Posterior vena cava (tissue), 2 donors: Measurements from ENCODE around the gene NXPH3. TPM values are rescaled to one million over a fixed set of nuclear protein-coding genes. Genes with fewer than 3 reads are reported as not detected.
"Not testable (repeated sequence)": the region's sequence is repeated elsewhere in the genome, so short reads cannot be mapped to it uniquely, and the experiment has no call there.

Experiments
- DNase-seq: peaks from one replicate; pipeline ENCODE4 v3.0.0-alpha.2; 2020; ENCODE audit warnings: low spot score
- intact Hi-C, 2 donors: fragments of 100-400 bp; cut with DNase I; formaldehyde crosslinking; loops; one replicate each; pipeline versions ENCODE4 v1.14.1 to v1.14.2; 2022 to 2023
- total RNA-seq, 2 donors: library from RNA; stranded (reverse); fragmentation: NEBNext Ultra II Directional; extraction: Animal tissue kit (Norgen Biotek cat#: 25700); gene quantifications; one replicate each; pipeline ENCODE4 v1.2.1, GENCODE V29; 2021
- donor health status: DM: yes; HTN: yes; CAD: no.
- donor health status: DM: yes; HTN: yes; CAD: no.

NXPH3 gene
- total RNA-seq, 2 donors from 2014 or later = 34.8 to 57.1 TPM

DNA sequence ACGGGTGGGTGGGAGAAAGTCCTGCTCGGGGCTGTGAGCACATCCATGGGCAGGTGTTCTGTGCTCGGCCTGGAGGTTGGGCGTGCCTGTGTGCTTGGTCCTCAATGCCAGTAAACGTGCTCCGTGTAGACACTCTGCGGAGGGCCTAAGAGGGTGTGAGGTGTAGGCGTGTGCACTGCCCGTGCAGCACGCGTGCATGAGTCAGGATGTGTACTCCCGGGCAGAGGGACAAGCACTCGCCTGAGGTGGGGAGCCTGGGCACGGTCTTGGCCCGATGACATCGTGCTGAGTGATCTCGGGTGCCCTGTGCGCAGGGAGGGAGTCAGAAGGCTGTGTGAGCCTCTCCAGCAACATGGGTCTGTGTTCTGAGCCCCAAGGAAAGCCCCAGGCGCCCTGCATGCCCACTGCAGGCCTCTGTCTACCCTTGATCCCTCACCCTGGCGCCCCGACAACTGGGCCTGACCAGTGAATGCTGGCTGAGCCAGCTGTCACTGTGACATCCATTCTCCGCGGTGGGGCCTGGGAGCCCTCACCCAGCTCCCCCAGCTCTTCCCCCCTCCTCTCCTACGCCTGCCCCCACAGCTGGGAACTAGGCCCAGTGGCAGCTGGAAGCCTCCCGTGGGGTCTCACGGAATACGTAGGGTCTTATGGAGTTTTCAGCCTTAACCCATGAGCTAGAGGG lies 23.5 kb upstream of the NXPH3 start:
- DNase-seq = no peak
- intact Hi-C loops = loop anchor here (5.0 to 10.0 kb wide), 3 partner anchors 115 to 443 kb away; partner anchors contain the start of gene DLX3 (in 1 of the 2)

- intact Hi-C loops = loop anchor here (5.0 to 10.0 kb wide), 3 partner anchors 117 to 441 kb away; partner anchors contain the start of gene DLX3 (in 1 of the 2)
- no peak for DNase-seq
These were observed 21.9 kb upstream of the NXPH3 start for GRCh38 chr17:49553676-49554335.

- no peak for DNase-seq
These were observed 20.8 kb upstream of the NXPH3 start for GRCh38 chr17:49554694-49555494.

GRCh38 chr17:49555495-49556222 lies 20.0 kb upstream of the NXPH3 start:
- intact Hi-C loops = loop anchor here (5.0 to 10.0 kb wide), 3 partner anchors 58 to 439 kb away; partner anchors contain the start of genes NGFR (in 2 of the 2) and DLX3 (in 1 of the 2)
- no peak for DNase-seq

More at GRCh38 chr17:49554694-49555494, 20.8 kb upstream of the NXPH3 start:
- intact Hi-C loops = loop anchor here (5.0 to 10.0 kb wide), 4 partner anchors 58 to 440 kb away; partner anchors contain the start of genes NGFR (in 2 of the 2) and DLX3 (in 1 of the 2)

DNA sequence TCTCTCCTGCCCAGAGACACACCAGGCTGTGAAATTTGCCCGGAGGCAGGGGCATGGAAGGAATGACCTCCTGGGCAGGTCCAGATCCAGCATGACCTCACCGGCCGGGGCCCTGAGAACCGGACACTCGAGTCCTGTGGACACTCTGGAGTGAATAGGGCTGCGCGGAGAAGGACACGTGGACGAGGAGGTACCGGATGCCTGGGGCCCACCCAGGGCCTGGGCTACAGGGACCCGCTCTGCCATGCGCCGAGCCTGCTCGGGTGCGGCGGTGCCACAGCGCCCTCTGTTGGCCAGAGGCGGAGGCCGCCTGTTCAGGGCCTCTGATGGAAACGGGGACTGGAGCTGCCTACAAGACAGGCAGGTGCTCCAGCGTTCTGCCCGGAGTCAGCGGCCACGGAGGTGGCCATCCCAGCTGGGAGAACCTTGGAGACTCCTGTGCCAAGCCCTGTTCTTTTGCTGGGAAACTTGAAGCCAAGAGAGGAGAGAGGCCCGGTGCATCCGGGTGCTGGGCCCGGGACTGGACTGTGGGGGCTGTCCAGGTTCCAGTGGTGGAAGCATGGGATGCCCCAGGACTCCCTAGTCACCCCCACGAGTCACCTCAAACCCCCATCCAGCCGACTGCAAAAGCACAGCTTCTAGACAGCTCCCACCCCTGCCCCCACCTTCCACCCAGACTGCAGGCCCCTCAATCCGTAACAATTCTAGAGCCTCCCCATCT lies 19.3 kb upstream of the NXPH3 start:
- intact Hi-C loops = loop anchor here (5.0 to 10.0 kb wide), 3 partner anchors 59 to 438 kb away; partner anchors contain the start of genes NGFR (in 2 of the 2) and DLX3 (in 1 of the 2)
- DNase-seq = peak; percentile 93

DNA sequence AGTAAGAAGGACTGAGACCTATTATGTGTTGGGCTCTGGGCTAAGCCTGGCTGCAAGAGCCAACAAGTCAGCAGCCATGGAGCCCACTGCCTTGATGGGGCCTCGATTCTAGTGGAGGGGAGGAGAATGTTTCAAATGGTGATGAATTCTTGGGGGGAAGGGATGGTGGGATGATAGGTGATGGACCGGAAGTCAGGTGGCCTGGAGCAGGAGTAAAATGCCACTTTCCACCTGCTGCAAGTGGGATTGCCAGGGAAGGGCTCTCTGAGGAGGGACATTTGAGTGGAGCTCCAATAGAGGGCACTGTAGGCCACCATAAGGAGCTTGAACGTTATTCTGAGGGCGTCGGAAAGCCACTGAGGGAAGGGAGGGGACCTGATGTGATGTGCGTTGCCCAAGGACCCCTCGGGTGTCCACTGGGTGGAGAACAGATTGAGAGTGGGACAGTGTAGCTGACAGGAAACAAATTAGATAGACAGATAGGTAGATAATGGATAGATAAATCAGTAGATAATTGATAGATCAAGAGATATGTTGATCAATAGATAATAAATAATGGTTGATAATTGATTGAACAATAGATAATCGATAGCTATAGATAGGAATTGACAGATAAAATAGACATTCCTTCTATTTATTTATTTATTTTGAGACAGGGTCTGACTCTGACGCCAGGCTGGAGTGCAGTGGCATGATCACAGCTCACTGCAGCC lies 18.2 kb upstream of the NXPH3 start:
- intact Hi-C loops = loop anchor here (5.0 to 10.0 kb wide), 3 partner anchors 60 to 437 kb away; partner anchors contain the start of genes NGFR (in 2 of the 2) and DLX3 (in 1 of the 2)
- DNase-seq = no peak

GRCh38 chr17:49564638-49565037 lies 11.0 kb upstream of the NXPH3 start:
- intact Hi-C loops = loop anchor here in 1 of 2 donors (5.0 to 10.0 kb wide), 2 partner anchors 288 to 430 kb away; partner anchors contain the start of gene DLX3
- DNase-seq = no peak

DNA sequence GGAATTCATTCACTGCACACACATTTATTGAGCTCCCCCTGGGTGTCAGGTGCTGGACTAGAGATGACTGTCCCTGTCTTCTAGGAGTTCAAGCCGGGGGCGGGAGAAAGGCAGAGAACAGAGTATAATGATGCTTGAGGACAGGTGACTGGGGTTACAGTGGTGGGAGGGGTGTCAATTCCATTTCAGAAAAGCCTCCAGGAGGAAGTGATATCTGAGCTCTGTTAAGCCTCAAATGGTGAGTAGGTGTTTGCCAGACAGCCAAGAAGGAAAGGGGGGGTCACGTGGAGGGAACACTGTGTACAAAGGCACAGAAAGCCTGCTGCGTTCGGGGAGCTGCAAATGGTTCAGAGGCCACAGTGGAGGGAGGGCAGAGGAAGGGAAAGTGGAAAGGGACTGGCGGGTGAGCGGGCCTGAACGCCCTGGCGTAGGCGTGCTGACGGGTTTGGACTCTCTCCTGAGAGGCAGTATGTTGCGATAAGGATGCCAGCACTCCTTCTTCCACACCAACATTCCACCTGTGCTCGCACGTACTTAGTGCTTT lies 9.7 kb upstream of the NXPH3 start:
- peak; percentile 82 for DNase-seq
- intact Hi-C loops = loop anchor here in 1 of 2 donors (5.0 to 10.0 kb wide), 2 partner anchors 286 to 429 kb away; partner anchors contain the start of gene DLX3

DNA sequence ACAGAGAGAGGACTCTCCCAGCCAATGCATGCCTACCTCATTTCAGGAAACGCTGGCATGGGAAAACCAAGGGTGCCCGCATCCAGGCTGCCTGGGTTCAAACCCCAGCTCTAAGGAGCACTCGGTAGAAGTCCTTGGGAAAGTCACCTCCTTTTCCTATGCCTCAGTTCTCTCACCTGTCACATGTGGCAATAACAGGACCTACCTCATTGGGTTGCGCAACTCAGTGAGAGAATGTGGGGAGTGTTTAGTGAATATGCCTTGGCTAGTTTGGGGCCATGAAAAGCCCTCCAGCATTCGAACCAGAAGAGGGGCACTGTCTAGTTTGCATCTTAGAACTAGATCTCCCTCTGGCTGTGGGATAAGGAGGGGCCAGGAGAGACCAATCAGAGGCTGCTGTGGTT lies 9.0 kb upstream of the NXPH3 start:
- intact Hi-C loops = loop anchor here in 1 of 2 donors (5.0 to 10.0 kb wide), 2 partner anchors 286 to 428 kb away; partner anchors contain the start of gene DLX3
- DNase-seq = peak; percentile 11

DNA sequence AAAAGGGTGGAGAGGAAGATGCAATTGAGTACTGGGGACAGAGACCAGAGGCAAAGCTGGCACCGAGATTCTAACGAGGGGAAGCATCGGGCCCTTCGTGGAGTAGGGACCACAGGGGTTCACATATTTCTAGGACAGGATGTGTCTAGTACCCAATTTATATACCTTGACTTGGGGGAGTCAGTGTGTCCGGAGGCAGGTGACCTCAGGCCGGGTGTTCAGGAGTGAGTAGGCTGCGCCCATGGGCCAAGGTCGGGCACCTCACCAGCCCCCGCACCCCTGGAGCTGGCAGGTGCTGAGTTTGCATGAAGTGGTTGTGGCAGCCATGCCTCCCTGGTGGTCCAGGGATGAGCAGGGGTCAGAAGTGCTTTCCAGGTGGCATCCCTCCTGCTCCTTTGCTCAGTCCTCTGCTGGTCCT lies 8.6 kb upstream of the NXPH3 start:
- intact Hi-C loops = loop anchor here in 1 of 2 donors (5.0 to 10.0 kb wide), 2 partner anchors 285 to 428 kb away; partner anchors contain the start of gene DLX3
- no peak for DNase-seq

DNA sequence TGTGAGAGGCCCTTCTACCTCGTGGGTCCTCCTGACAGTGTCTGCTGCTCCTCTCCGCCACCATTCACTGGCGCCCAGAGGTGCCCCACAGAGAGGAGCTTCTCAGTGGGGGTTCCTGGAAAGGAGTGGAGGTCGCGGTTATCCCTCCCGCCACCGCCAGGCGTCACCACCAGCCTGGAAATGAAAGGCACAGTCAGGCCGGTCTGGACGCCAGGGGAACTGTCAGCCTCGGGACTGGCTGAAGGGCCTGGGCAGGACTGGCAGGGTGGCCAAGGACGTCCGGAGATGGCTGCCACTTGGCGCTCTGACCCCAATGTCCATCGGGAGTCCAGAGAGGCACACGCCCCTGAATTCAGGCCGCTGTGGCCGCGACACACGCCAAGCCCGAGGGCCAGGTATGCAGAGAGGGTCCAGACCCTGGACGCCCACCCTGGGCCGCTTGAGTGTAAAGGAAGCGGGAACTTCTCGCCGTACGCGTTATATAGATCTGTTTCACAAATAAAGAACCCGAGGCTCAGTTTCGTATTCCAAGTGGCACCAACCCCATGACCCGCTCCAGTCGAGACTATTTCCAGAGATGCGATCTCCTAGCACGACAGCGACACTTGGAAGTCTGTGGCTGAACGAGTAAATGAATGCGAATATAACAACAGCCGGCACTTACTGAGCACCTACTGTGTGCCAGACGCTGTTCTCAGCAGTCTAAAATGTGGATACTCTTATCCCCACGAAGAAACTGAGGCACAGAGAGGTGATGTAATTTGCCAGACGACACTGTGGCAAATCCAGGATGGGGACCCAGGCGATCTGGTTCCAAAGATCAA lies 7.6 kb upstream of the NXPH3 start:
- intact Hi-C loops = loop anchor here in 1 of 2 donors (5.0 to 10.0 kb wide), 2 partner anchors 284 to 427 kb away; partner anchors contain the start of gene DLX3
- peak; percentile 97 for DNase-seq

DNA sequence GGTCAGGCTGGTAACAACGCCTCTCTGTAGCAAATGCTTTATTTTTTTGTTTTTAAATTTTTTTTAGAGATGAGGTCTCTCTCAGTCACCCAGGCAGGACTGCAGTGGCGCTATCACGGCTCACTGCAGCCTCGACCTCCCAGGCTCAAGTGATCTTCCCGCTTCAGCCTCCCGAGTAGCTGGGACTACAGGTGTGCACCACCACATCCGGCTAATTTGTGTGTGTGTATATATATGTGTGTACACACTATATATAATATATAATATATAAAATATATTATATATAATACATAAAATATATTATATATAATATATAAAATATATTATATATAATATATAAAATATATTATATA lies 7.0 kb upstream of the NXPH3 start:
- intact Hi-C loops = loop anchor here in 1 of 2 donors (5.0 to 10.0 kb wide), 2 partner anchors 284 to 426 kb away; partner anchors contain the start of gene DLX3
- DNase-seq = not testable (repeated sequence)

DNA sequence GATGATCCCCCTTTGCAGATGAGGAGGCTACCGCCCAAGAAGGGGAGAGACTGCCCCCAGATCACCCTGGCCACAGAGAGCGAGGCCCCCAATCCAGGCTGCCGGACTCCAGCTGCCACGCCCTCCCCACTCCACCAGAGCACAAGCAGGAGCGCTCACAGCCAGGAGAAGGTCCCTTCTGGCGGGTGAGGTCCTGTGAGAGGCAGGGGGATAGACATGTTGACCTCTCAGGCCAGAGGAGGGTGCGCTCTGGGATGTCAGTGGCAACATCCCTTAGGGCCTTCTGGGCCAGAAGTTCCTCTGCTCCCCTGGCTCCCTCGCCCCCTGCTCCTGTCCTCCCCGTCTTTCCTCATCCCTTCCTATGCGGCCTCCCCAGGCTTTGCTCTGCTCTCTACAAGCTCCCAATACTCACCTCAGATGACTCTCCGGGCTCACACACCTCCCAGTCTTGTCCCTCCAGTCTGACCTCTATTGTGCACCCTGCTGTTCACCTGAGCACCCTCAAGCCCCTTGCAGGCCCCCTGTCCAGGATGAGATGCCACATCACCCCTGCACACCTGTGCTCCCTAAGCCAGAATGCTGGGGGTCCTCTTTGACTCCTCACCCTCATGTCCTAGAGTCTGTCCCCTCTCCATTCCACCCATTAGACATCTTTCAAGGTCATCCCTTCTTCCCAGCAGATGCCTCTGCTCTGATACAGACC lies 5.0 kb upstream of the NXPH3 start:
- intact Hi-C loops = loop anchor here (2.0 to 10.0 kb wide), 5 partner anchors 64 to 282 kb away; no protein-coding TSS in a partner anchor
- DNase-seq = no peak

- intact Hi-C loops = loop anchor here (2.0 to 10.0 kb wide), 5 partner anchors 64 to 281 kb away; no protein-coding TSS in a partner anchor
- DNase-seq = no peak
These were observed 4.4 kb upstream of the NXPH3 start for GRCh38 chr17:49571283-49571682.

DNA sequence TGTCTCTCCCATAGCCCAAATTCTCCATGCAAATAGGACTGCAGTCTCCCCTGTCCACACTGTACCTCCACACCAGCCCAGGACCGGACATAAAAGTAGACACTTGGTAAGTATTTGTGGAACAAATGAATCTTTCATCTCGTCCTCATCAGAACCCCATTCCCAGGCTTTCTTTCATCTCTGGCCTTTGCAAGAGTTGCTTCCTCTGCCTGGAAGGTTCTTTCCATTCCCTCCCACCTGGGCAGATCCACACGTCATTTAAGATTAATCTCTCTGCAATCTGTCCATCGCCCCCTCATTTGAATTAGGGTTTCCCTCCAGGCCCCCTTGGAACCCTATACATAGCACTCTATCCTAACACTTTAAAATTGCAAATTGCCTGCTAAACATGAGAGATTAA lies 3.9 kb upstream of the NXPH3 start:
- DNase-seq = peak; percentile 7
- intact Hi-C loops = loop anchor here (2.0 to 10.0 kb wide), 5 partner anchors 63 to 281 kb away; no protein-coding TSS in a partner anchor
